BLaER1 treated with 17β-estradiol and CSF1 and Interleukin-3, amounts not matched to agents 10 nM and 100 nM (cell line): ENCODE results near the gene CCDC63.
"Not testable (repeated sequence)": the region's sequence is repeated elsewhere in the genome, so short reads cannot be mapped to it uniquely, and the experiment has no call there.

Experiments used
- H3K27ac ChIP-seq, 11 experiments: shearing (Covaris generic); formaldehyde crosslinking; 2 replicates each; pipeline ENCODE4 v1.8.1; 2022
- H3K27me3 ChIP-seq, 11 experiments: shearing (Covaris generic); formaldehyde crosslinking; 2 replicates each; pipeline ENCODE4 v1.8.1; 2022
- H3K36me3 ChIP-seq, 11 experiments: shearing (Covaris generic); formaldehyde crosslinking; 2 replicates each; pipeline ENCODE4 v1.8.1; 2022
- H3K4me1 ChIP-seq, 10 experiments: shearing (Covaris generic); formaldehyde crosslinking; 2 replicates each; pipeline ENCODE4 v1.8.1; 2022
- H3K4me2 ChIP-seq, 11 experiments: shearing (Covaris generic); formaldehyde crosslinking; 2 replicates each; pipeline ENCODE4 v1.8.1; 2022
- H3K4me3 ChIP-seq, 10 experiments: shearing (Covaris generic); formaldehyde crosslinking; 2 replicates each; pipeline ENCODE4 v1.8.1; 2022
- H3K9ac ChIP-seq, 11 experiments: shearing (Covaris generic); formaldehyde crosslinking; 2 replicates each; pipeline ENCODE4 v1.8.1; 2022
- H3K9me3 ChIP-seq, 11 experiments: shearing (Covaris generic); formaldehyde crosslinking; replicated peaks in 1 of 11; 2 replicates each; pipeline ENCODE4 v1.8.1; 2022
- H4K20me1 ChIP-seq, 11 experiments: shearing (Covaris generic); formaldehyde crosslinking; 2 replicates each; pipeline ENCODE4 v1.8.1; 2022
- Cebpa-rat ChIP-seq, 11 experiments: shearing (Covaris generic); IDR thresholded peaks; 2 replicates each; pipeline ENCODE4 v1.8.1; 2022

Gene CCDC63

GRCh38 chr12:110849221-110849620 is 2.4 kb downstream of the CCDC63 start:
- Histone ChIP-seq H3K36me3 (no peaks in the 10 kb centered on the region), H3K4me1 (peaks cover 0 to 16% (median 13%) of the 10 kb centered on the region in 10 experiments; a peak in 12 of 20 replicates), H3K27me3 (peaks cover 8 to 19% (median 11%) of the 10 kb centered on the region in 11 experiments; a peak in 15 of 22 replicates), H3K4me3 (no peak overlapping the region), H3K9ac (no peak overlapping the region), H4K20me1 (no peaks in the 10 kb centered on the region), H3K27ac (no peak overlapping the region), H3K9me3 (peaks cover 0 to 12% (median 0%) of the 10 kb centered on the region in 11 experiments; a peak in 7 of 22 replicates), H3K4me2 (peak overlapping the region in 4 of 11 experiments; percentile 22 to 45 (median 40); a peak in 4 of 22 replicates)
- no peak for TF ChIP-seq Cebpa-rat (IDR thresholded peaks at IDR 0.05)

GRCh38 chr12:110849748-110850403 is 3.1 kb downstream of the CCDC63 start:
- H3K4me1 ChIP-seq = peaks cover 0 to 15% (median 10%) of the 10 kb centered on the region in 10 experiments; a peak in 8 of 20 replicates
- no peaks in the 10 kb centered on the region for H4K20me1 ChIP-seq
- H3K36me3 ChIP-seq = no peaks in the 10 kb centered on the region
- H3K27me3 ChIP-seq = peaks cover 8 to 19% (median 11%) of the 10 kb centered on the region in 11 experiments; a peak in 15 of 22 replicates
- no peak for TF ChIP-seq Cebpa-rat (IDR thresholded peaks at IDR 0.05)
- no peak overlapping the region for H3K4me3 ChIP-seq
- H3K9me3 ChIP-seq = peaks cover 0 to 12% (median 0%) of the 10 kb centered on the region in 11 experiments; a peak in 7 of 22 replicates
- H3K4me2 ChIP-seq = peak overlapping the region in 4 of 11 experiments; percentile 22 to 45 (median 40); a peak in 9 of 22 replicates
- no peak overlapping the region for H3K27ac ChIP-seq
- no peak overlapping the region for H3K9ac ChIP-seq

DNA sequence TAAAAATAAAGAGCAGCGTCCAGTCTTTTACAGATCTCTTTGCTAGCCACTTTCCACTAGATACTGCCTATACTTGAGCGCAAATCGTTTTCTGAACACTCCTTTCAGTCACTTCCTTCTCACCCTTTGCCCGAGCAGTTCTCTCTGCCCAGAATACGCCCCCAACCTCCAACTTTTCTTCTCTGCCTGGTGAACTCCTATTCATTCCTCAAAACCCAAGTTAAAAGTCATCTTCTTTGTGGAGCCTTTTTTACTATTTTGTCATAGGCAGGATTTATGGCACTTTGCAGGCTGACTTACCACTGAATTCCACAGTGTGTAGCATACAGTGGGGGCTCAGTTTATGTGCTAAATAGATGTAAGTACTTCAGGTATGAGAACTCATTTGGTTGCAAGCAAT is 4.0 kb downstream of the CCDC63 start:
- no peaks in the 10 kb centered on the region for H4K20me1 ChIP-seq
- H3K36me3 ChIP-seq = no peaks in the 10 kb centered on the region
- H3K4me2 ChIP-seq = no peak overlapping the region
- peaks cover 5 to 18% (median 9%) of the 10 kb centered on the region in 10 experiments; a peak in 9 of 20 replicates for H3K4me1 ChIP-seq
- no peak for TF ChIP-seq Cebpa-rat (IDR thresholded peaks at IDR 0.05)
- H3K9ac ChIP-seq = no peak overlapping the region
- no peak overlapping the region for H3K27ac ChIP-seq
- no peak overlapping the region for H3K4me3 ChIP-seq
- peaks cover 8 to 17% (median 11%) of the 10 kb centered on the region in 11 experiments; a peak in 15 of 22 replicates for H3K27me3 ChIP-seq
- peaks cover 0 to 12% (median 0%) of the 10 kb centered on the region in 11 experiments; a peak in 7 of 22 replicates for H3K9me3 ChIP-seq

DNA sequence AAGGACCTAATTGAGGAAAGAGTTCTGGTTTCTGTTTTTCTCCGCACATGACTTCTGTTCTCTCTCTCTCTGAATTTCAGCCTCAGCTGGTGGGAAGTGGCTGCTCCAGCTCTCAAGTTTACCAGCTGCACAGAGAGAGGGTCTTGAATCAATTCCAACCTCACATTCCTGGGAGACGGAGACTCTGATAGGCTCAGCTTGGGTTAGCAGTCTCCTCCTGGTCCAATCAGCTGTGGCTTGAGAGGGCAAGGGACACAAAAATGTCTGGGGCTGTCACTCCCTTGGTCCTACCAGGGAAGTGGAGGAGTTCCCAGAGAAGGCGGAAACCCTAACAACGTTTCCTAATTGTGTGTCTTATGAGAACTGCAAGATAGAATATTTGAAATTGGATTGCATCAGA is 7.0 kb downstream of the CCDC63 start:
- no peak for TF ChIP-seq Cebpa-rat (IDR thresholded peaks at IDR 0.05)
- Histone ChIP-seq H3K9me3 (peaks cover 0 to 12% (median 0%) of the 10 kb centered on the region in 11 experiments; a peak in 7 of 22 replicates), H3K4me1 (peaks cover 0 to 15% (median 9%) of the 10 kb centered on the region in 10 experiments; a peak in 9 of 20 replicates), H3K36me3 (no peaks in the 10 kb centered on the region), H4K20me1 (no peaks in the 10 kb centered on the region), H3K4me2 (no peak overlapping the region), H3K27ac (no peak overlapping the region), H3K27me3 (no peaks in the 10 kb centered on the region), H3K4me3 (no peak overlapping the region), H3K9ac (no peak overlapping the region)

DNA sequence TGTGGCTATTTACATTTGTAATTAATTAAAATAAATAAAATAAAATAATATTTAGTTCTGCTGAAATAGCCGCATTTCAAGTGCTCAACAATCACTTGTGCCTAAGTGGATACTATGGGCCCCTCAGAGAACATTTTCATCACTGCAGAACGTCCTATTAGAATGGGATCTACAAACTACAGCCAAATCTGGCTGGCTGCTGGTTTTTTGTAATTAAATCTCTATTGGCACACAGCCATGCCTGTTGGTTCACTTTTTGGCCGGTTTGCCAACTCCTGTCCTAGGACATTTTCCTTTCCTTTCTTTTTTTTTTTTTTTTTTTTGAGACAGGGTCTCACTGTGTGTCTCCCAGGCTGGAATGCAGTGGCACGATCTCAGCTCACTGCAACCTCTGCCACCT is 9.8 kb downstream of the CCDC63 start:
- Histone ChIP-seq H4K20me1 (no peaks in the 10 kb centered on the region), H3K36me3 (no peaks in the 10 kb centered on the region), H3K4me1 (peaks cover 0 to 15% (median 12%) of the 10 kb centered on the region in 10 experiments; a peak in 15 of 20 replicates), H3K4me3 (no peak overlapping the region), H3K9ac (no peak overlapping the region), H3K4me2 (no peak overlapping the region), H3K27ac (no peak overlapping the region), H3K27me3 (no peaks in the 10 kb centered on the region), H3K9me3 (no peaks in the 10 kb centered on the region)
- no peak for TF ChIP-seq Cebpa-rat (IDR thresholded peaks at IDR 0.05)

- Histone ChIP-seq H3K9me3 (no peaks in the 10 kb centered on the region), H3K9ac (no peak overlapping the region), H4K20me1 (no peaks in the 10 kb centered on the region), H3K4me2 (no peak overlapping the region), H3K36me3 (no peaks in the 10 kb centered on the region), H3K27me3 (no peaks in the 10 kb centered on the region), H3K4me3 (no peak overlapping the region), H3K27ac (no peak overlapping the region), H3K4me1 (peaks cover 0 to 15% (median 12%) of the 10 kb centered on the region in 10 experiments; a peak in 15 of 20 replicates)
- no peak for TF ChIP-seq Cebpa-rat (IDR thresholded peaks at IDR 0.05)
Observed at GRCh38 chr12:110857528-110857927, 10.7 kb downstream of the CCDC63 start.

DNA sequence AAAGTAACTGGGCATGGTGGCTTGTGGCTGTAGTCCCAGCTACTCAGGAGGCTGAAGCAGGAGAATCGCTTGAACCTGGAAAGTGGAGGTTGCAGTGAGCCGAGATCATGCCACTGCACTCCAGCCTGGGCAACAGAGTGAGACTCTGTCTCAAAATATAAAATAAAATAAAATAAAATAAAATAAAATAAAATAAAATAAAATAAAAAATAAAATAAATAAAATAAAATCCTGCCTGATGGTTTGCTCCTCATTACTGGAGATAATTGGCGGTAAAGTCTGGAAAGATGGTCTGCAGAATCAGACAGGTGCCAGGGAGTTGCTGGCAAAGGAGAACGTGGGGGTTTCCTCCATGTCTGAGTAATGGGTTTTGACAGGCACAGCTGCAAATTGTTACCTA is 11.2 kb downstream of the CCDC63 start:
- peaks cover 0 to 15% (median 12%) of the 10 kb centered on the region in 10 experiments; a peak in 15 of 20 replicates for H3K4me1 ChIP-seq

GRCh38 chr12:110858848-110859247 is 12.1 kb downstream of the CCDC63 start:
- TF ChIP-seq Cebpa-rat (IDR thresholded peaks at IDR 0.05) = no peak
- Histone ChIP-seq H3K9ac (no peak overlapping the region), H3K9me3 (no peaks in the 10 kb centered on the region), H3K27ac (no peak overlapping the region), H3K4me1 (peaks cover 0 to 15% (median 12%) of the 10 kb centered on the region in 10 experiments; a peak in 15 of 20 replicates), H3K36me3 (no peaks in the 10 kb centered on the region), H3K4me3 (no peak overlapping the region), H3K27me3 (no peaks in the 10 kb centered on the region), H4K20me1 (no peaks in the 10 kb centered on the region), H3K4me2 (no peak overlapping the region)

More for the DNA sequence above, 11.2 kb downstream of the CCDC63 start:
- not testable (repeated sequence) for H3K4me2 ChIP-seq, H3K4me3 ChIP-seq, H4K20me1 ChIP-seq, H3K9me3 ChIP-seq, H3K36me3 ChIP-seq, H3K27ac ChIP-seq, H3K27me3 ChIP-seq, H3K9ac ChIP-seq

DNA sequence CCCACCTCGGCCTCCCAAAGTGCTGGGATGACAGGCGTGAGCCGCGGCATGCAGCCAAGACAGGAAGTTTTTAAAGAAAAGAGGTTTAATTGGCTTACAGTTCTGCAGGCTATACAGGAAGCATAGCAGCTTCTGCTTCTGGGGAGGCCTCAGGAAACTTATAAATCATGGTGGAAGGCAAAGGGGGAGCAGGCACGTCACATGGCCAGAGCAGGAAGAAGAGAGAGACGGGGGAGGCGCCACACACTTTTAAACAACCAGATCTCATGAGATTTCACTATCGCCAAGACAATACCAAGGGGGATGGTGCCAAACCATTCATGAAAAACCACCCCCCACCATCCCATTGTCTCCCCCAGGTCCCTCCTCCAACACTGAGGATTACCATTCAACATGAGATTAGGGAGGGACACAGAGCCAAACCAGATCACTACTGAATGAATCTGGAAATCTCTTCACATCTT is 14.1 kb downstream of the CCDC63 start:
- Histone ChIP-seq H4K20me1 (no peaks in the 10 kb centered on the region), H3K9me3 (peaks cover 0 to 1% (median 0%) of the 10 kb centered on the region in 11 experiments; a peak in 1 of 22 replicates), H3K27ac (peak overlapping the region in 10 of 11 experiments; percentile 2 to 66 (median 52); a peak in 17 of 22 replicates), H3K27me3 (no peaks in the 10 kb centered on the region), H3K36me3 (no peaks in the 10 kb centered on the region), H3K4me2 (peak overlapping the region in 10 of 11 experiments; percentile 3 to 67 (median 16); a peak in 11 of 22 replicates), H3K9ac (peak overlapping the region in 1 of 11 experiments; percentile 23; a peak in 1 of 22 replicates), H3K4me1 (peaks cover 0 to 25% (median 9%) of the 10 kb centered on the region in 10 experiments; a peak in 14 of 20 replicates), H3K4me3 (no peak overlapping the region)
- no peak for TF ChIP-seq Cebpa-rat (IDR thresholded peaks at IDR 0.05)
